Fibroblast of skin of left biceps (primary cell): ENCODE results near the gene CEP70.
"Not testable (repeated sequence)": the region's sequence is repeated elsewhere in the genome, so short reads cannot be mapped to it uniquely, and the experiment has no call there.

Source experiments
- DNase-seq, 2 experiments: peaks; one replicate each; pipeline ENCODE4 v3.0.0-alpha.2; 2013; ENCODE audit warnings: low read depth in 2 of 2

Gene CEP70

GRCh38 chr3:138468886-138469285, 125.2 kb downstream of the CEP70 start:
- no peak for DNase-seq

- no peak for DNase-seq
These were observed 125.6 kb downstream of the CEP70 start for GRCh38 chr3:138468451-138468850.

GRCh38 chr3:138467931-138468330, 126.1 kb downstream of the CEP70 start:
- DNase-seq = no peak

GRCh38 chr3:138465925-138466324, 128.1 kb downstream of the CEP70 start:
- DNase-seq = no peak

GRCh38 chr3:138465451-138465850, 128.6 kb downstream of the CEP70 start:
- no peak for DNase-seq

GRCh38 chr3:138464491-138464860, 129.6 kb downstream of the CEP70 start:
- DNase-seq = no peak

- DNase-seq = no peak
These were observed 130.2 kb downstream of the CEP70 start for GRCh38 chr3:138463724-138464490.

- no peak for DNase-seq
These were observed 132.2 kb downstream of the CEP70 start for GRCh38 chr3:138461896-138462295.

GRCh38 chr3:138461246-138461645, 132.8 kb downstream of the CEP70 start:
- DNase-seq = no peak

- no peak for DNase-seq
These were observed 133.4 kb downstream of the CEP70 start for GRCh38 chr3:138460536-138461205.

GRCh38 chr3:138459619-138460535, 134.2 kb downstream of the CEP70 start:
- DNase-seq = no peak

- no peak for DNase-seq
These were observed 135.1 kb downstream of the CEP70 start for GRCh38 chr3:138458774-138459499.

- DNase-seq = no peak
These were observed 136.0 kb downstream of the CEP70 start for GRCh38 chr3:138457863-138458735.

GRCh38 chr3:138456961-138457862, 136.8 kb downstream of the CEP70 start:
- DNase-seq = no peak

- no peak for DNase-seq
These were observed 138.0 kb downstream of the CEP70 start for GRCh38 chr3:138455801-138456716.

- DNase-seq = not testable (repeated sequence)
These were observed 140.1 kb downstream of the CEP70 start for GRCh38 chr3:138453940-138454339.

GRCh38 chr3:138452436-138452835, 141.6 kb downstream of the CEP70 start:
- DNase-seq = no peak

- DNase-seq = no peak
These were observed 142.4 kb downstream of the CEP70 start for GRCh38 chr3:138451595-138452162.
